Progenitor cell of endocrine pancreas (in vitro differentiated cells): ENCODE results near the gene APOOL. TPM values are rescaled to one million over a fixed set of nuclear protein-coding genes. Genes with fewer than 3 reads are reported as not detected.

Experiments
- DNase-seq: peaks from one replicate; pipeline ENCODE4 v3.0.0; 2021; ENCODE audit warnings: low spot score; ENCODE audit not compliant: unreplicated experiment
- H3K27ac Mint-ChIP-seq: 2 replicates; pipeline ENCODE4 v1.8.0; 2021; ENCODE audit warnings: mild to moderate bottlenecking, moderate library complexity, mixed read lengths
- H3K27me3 Mint-ChIP-seq: 2 replicates; pipeline ENCODE4 v1.8.0; 2021; ENCODE audit warnings: mixed read lengths
- H3K36me3 Mint-ChIP-seq: 2 replicates; pipeline ENCODE4 v1.8.0; 2022; ENCODE audit warnings: mixed read lengths; ENCODE audit not compliant: insufficient read depth
- H3K4me1 Mint-ChIP-seq: 2 replicates; pipeline ENCODE4 v1.8.0; 2021; ENCODE audit warnings: low read depth, mixed read lengths
- H3K4me3 Mint-ChIP-seq: 2 replicates; pipeline ENCODE4 v1.8.0; 2021; ENCODE audit warnings: low read depth, mild to moderate bottlenecking, moderate library complexity, mixed read lengths
- H3K9me3 Mint-ChIP-seq: 2 replicates; pipeline ENCODE4 v1.8.0; 2021; ENCODE audit warnings: low read depth, mixed read lengths
- total RNA-seq: library from RNA; stranded (reverse); gene quantifications from 2 replicates; pipeline ENCODE4 v1.2.1, GENCODE V29; 2021
- TF ChIP-seq, protein P1 (sequence below): fragments of 200-600 bp; sonication (generic); IDR thresholded peaks from one replicate; pipeline ENCODE4 v1.5.0; 2021; ENCODE audit warnings: antibody characterized with exemption, mild to moderate bottlenecking; ENCODE audit not compliant: unreplicated experiment

Gene APOOL
- total RNA-seq, 1 donor from 2014 or later, result 22.3 TPM

DNA sequence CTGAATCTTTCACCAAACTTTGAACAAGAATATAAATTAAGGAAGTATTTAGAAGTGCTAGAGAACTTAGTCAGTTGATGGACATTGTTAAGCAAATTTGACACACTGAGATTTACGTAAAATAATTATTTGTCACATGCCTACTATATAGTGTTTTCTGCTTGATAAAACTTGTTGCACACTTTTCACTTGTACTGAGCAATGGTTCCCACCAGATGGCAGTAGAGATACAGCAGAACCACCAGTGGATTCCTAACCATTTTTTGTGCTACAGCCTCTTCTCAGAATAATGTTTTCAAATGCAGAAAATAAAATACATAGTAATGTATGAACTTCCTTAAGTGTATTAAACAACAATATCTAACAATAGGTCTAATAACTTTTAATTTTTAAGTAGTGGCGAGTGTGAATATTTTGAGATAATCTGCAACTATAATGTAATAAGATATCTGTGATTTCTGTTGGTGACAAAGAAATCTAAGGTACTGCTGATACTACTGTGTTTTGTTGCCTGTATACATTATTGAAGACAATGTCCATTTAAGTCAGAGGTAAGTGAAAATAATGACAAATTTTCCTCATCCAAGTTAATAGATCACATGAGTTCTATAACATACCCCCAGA is 81.2 kb downstream of the APOOL start:
- no peaks in the 10 kb centered on the region for H3K4me1 Mint-ChIP-seq
- no peak overlapping the region for H3K4me3 Mint-ChIP-seq
- no peaks in the 10 kb centered on the region for H3K27me3 Mint-ChIP-seq
- H3K9me3 Mint-ChIP-seq, result peaks cover 33% of the 10 kb centered on the region
- TF ChIP-seq, protein P1, sequence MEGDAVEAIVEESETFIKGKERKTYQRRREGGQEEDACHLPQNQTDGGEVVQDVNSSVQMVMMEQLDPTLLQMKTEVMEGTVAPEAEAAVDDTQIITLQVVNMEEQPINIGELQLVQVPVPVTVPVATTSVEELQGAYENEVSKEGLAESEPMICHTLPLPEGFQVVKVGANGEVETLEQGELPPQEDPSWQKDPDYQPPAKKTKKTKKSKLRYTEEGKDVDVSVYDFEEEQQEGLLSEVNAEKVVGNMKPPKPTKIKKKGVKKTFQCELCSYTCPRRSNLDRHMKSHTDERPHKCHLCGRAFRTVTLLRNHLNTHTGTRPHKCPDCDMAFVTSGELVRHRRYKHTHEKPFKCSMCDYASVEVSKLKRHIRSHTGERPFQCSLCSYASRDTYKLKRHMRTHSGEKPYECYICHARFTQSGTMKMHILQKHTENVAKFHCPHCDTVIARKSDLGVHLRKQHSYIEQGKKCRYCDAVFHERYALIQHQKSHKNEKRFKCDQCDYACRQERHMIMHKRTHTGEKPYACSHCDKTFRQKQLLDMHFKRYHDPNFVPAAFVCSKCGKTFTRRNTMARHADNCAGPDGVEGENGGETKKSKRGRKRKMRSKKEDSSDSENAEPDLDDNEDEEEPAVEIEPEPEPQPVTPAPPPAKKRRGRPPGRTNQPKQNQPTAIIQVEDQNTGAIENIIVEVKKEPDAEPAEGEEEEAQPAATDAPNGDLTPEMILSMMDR, result peak; percentile 82
- peaks cover 24% of the 10 kb centered on the region for H3K36me3 Mint-ChIP-seq
- no peak overlapping the region for H3K27ac Mint-ChIP-seq
- DNase-seq, result no peak

DNA sequence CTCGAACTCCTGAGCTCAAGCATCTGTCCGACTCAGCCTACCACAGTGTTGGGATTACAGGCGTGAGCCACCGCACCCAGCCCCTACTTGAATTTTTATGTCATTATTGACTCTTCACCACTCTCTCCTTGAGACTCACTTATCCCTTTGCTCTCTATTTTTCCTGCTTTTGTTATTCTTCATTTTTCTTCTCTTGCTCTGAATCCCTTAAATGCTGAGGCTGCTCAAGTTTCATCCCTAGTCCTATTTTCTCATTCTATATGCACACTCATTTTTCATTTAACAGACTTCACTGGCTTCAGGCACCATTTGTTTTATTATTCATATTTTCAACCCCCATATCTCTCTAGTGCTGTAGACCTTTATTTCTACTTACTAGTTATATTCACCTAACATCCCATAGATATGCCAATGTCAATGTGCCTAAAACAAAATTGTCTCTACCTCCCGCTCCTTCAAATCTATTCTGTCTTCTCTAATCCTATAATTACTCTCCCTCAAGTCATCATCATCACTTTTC is 85.7 kb downstream of the APOOL start:
- TF ChIP-seq, protein P1, result no peak
- Mint-ChIP-seq H3K4me3 (no peak overlapping the region), H3K27me3 (no peaks in the 10 kb centered on the region), H3K9me3 (peaks cover 31% of the 10 kb centered on the region), H3K27ac (no peak overlapping the region), H3K4me1 (no peaks in the 10 kb centered on the region), H3K36me3 (peaks cover 22% of the 10 kb centered on the region)
- no peak for DNase-seq

DNA sequence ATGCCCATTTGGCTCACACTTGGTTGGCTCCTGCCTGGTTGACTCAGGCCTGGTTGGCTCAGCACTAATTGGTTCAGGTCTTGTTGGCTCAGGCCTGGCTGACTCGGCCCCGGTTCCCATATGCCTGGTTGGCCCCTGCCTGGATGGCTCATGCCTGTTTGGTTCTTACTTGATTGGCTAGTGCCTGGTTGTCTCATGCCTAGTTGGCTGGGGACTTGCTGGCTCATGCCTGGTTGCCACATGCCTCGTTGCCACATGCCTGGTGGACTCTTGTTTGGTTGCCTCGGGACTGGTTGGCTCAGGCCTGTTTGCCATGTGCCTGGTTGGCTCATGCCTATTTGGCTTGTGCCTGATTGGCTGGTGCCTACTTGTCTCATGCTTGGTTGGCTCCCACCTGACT is 103.7 kb downstream of the APOOL start:
- Mint-ChIP-seq H3K4me1 (no peaks in the 10 kb centered on the region), H3K27me3 (no peaks in the 10 kb centered on the region), H3K36me3 (no peaks in the 10 kb centered on the region), H3K9me3 (peaks cover 2% of the 10 kb centered on the region), H3K27ac (no peak overlapping the region), H3K4me3 (no peak overlapping the region)
- no peak for DNase-seq
- TF ChIP-seq, protein P1, result no peak

DNA sequence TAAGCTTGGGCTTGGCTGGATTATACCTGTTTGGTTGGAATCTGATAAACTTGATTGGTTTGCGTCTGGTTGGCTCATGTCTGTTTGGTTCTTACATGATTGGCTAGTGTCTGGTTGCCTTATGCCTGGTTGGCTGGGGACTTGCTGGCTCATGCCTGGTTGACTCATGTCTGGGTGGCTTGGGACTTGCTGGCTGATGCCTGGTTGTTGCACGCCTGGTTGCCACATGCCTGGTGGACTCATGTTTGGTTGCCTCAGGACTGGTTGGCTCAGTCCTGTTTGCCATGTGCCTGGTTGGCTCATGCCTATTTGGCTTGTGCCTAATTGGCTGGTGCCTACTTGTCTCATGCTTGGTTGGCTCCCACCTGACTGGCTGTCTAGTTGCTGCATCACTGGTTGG is 104.5 kb downstream of the APOOL start:
- Mint-ChIP-seq H3K4me3 (no peak overlapping the region), H3K27ac (no peak overlapping the region), H3K9me3 (peaks cover 2% of the 10 kb centered on the region), H3K27me3 (no peaks in the 10 kb centered on the region), H3K36me3 (no peaks in the 10 kb centered on the region), H3K4me1 (no peaks in the 10 kb centered on the region)
- TF ChIP-seq, protein P1, result no peak
- DNase-seq, result no peak

DNA sequence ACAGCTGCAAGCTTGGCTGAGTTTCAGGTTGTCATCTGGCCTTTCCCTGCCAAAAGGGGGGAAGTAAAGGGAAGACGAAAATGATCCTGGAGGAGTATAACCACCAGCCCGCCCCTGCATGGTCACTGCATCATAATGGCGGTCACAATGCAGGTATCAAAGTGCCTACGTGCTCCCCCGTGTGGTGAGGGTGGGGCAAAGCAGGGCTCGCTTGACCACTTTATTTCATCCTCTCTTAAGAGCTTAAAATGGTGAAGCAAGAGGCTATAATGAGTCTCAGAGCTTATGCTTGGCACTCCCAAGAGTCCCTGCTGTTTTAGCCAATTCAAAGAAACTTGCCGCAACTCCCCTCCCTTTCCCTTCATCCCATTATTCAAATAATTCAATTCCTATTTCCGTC is 105.6 kb downstream of the APOOL start:
- no peak overlapping the region for H3K4me3 Mint-ChIP-seq
- peaks cover 3% of the 10 kb centered on the region for H3K9me3 Mint-ChIP-seq
- no peak overlapping the region for H3K27ac Mint-ChIP-seq
- no peaks in the 10 kb centered on the region for H3K4me1 Mint-ChIP-seq
- no peaks in the 10 kb centered on the region for H3K36me3 Mint-ChIP-seq
- TF ChIP-seq, protein P1, result no peak
- no peak for DNase-seq
- no peaks in the 10 kb centered on the region for H3K27me3 Mint-ChIP-seq
